ENCODE measurements around the gene ITGA5. TPM values are rescaled to one million over a fixed set of nuclear protein-coding genes. Genes with fewer than 3 reads are reported as not detected.

The ITGA5 gene
- total and polyA plus RNA-seq, 9 of the 15 experiments (the other 6 are each of a cell fraction or from before 2014, with no cell fraction given) = 9.1 to 82.1 (median 47.4) TPM

GRCh38 chr12:54349679-54350078, 69.4 kb downstream of the ITGA5 start:
- Histone ChIP-seq H2AFZ (ENCODE audit: low read depth, low read length) (no peak overlapping the region), H3K9ac (ENCODE audit: insufficient read depth in 1 of 2, low read depth in 2 of 2, low read length in 2 of 2) (no peak overlapping the region), H4K20me1 (replicated peaks; ENCODE audit: control insufficient read depth, insufficient read depth, low read length) (no peaks in the 10 kb centered on the region), H3K27ac (ENCODE audit: extremely low read depth, low read depth, low read length) (no peak overlapping the region), H3K4me3 (no peak overlapping the region), H3K36me3 (ENCODE audit: control insufficient read depth, insufficient read depth, low read length) (peaks cover 72% of the 10 kb centered on the region), H3K79me2 (ENCODE audit: control insufficient read depth, insufficient read depth, low read length) (no peaks in the 10 kb centered on the region), H3K9me1 (ENCODE audit: control insufficient read depth, insufficient read depth, low read length) (no peaks in the 10 kb centered on the region), H3K4me1 (replicated peaks in 1 of 2; ENCODE audit: control insufficient read depth in 2 of 2, insufficient read depth in 2 of 2, low read length in 2 of 2) (peaks cover 26 to 34% of the 10 kb centered on the region in 2 experiments), H3K27me3 (ENCODE audit: control insufficient read depth in 2 of 2, insufficient read depth in 2 of 2, low read length in 2 of 2) (no peaks in the 10 kb centered on the region), H3K9me3 (replicated peaks; ENCODE audit: control insufficient read depth, insufficient read depth, low read depth, low read length) (no peaks in the 10 kb centered on the region), H3K4me2 (ENCODE audit: insufficient read depth, low read length) (no peak overlapping the region)
- no TSS peak for BruUV-seq (replicated peaks)
- in situ Hi-C loops (cut with MboI) = no loop called here
- no peak for DNase-seq (ENCODE audit: extremely low read depth in 1 of 4, low spot score in 3 of 4)
- ChIA-PET POLR2A (interaction anchor here (0.6 to 5.6 kb wide), 6 partner anchors 9 to 171 kb away, joined by 3 to 43 read pairs (median 3); no protein-coding TSS in a partner anchor), CTCF (ENCODE audit: low intra/inter-chr PET ratio) (interaction anchor here (0.9 kb wide), 1 partner anchor 13 kb away, joined by 3 read pairs; no protein-coding TSS in a partner anchor)
- no peak for ATAC-seq
- intact Hi-C loops (cut with micrococcal nuclease) = no loop called here
- TF ChIP-seq ZBTB5 (IDR thresholded peaks at IDR 0.05) (no peak), TRIM25 (IDR thresholded peaks at IDR 0.05; ENCODE audit: borderline replicate concordance) (no peak), ZKSCAN8 (CRISPR knock-in tag; IDR thresholded peaks at IDR 0.05) (no peak)
- no peak for FAIRE-seq
